Nephron progenitor cell (in vitro differentiated cells): Measurements from ENCODE around the gene NUDT21.

Source experiments
- DNase-seq: peaks from one replicate; pipeline ENCODE4 v3.0.0; 2021
- H3K27ac Mint-ChIP-seq: 2 replicates; pipeline ENCODE4 v1.8.0; 2021; ENCODE audit warnings: mild to moderate bottlenecking, moderate library complexity, mixed read lengths
- H3K27me3 Mint-ChIP-seq: 2 replicates; pipeline ENCODE4 v1.8.0; 2021; ENCODE audit warnings: mild to moderate bottlenecking, low read depth, mixed read lengths; ENCODE audit not compliant: poor library complexity
- H3K36me3 Mint-ChIP-seq: 2 replicates; pipeline ENCODE4 v1.8.0; 2021; ENCODE audit warnings: low read depth, mixed read lengths
- H3K4me1 Mint-ChIP-seq: 2 replicates; pipeline ENCODE4 v1.8.0; 2021; ENCODE audit warnings: mixed read lengths
- H3K4me3 Mint-ChIP-seq: 2 replicates; pipeline ENCODE4 v1.8.0; 2021; ENCODE audit warnings: mild to moderate bottlenecking, moderate library complexity, mixed read lengths
- H3K9me3 Mint-ChIP-seq: 2 replicates; pipeline ENCODE4 v1.8.0; 2021; ENCODE audit warnings: mild to moderate bottlenecking, moderate library complexity, mixed read lengths
- TF ChIP-seq, protein P1 (sequence below): fragments of 200-600 bp; sonication (generic); IDR thresholded peaks from 2 replicates; pipeline ENCODE4 v1.5.0; 2021; ENCODE audit warnings: antibody characterized with exemption

The NUDT21 gene

DNA sequence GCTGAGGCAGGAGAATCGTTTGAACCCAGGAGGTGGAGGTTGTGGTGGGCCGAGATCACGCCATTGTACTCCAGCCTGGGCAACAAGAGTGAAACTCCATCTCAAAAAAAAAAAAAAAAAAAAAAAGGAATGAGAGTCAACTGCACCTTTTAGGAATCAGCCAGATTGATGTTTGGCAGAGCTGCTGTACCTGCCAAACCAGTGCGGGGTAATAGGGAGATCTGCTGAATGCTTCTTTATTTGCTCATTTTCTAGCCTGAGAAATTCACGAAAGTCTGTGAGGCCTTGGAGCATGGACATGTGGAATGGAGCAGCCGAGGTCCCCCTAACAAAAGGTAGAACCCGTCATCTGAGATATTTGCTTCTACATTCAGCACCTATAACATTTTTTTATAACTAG is 18.6 kb upstream of the NUDT21 start:
- H3K9me3 Mint-ChIP-seq = no peaks in the 10 kb centered on the region
- TF ChIP-seq, protein P1, sequence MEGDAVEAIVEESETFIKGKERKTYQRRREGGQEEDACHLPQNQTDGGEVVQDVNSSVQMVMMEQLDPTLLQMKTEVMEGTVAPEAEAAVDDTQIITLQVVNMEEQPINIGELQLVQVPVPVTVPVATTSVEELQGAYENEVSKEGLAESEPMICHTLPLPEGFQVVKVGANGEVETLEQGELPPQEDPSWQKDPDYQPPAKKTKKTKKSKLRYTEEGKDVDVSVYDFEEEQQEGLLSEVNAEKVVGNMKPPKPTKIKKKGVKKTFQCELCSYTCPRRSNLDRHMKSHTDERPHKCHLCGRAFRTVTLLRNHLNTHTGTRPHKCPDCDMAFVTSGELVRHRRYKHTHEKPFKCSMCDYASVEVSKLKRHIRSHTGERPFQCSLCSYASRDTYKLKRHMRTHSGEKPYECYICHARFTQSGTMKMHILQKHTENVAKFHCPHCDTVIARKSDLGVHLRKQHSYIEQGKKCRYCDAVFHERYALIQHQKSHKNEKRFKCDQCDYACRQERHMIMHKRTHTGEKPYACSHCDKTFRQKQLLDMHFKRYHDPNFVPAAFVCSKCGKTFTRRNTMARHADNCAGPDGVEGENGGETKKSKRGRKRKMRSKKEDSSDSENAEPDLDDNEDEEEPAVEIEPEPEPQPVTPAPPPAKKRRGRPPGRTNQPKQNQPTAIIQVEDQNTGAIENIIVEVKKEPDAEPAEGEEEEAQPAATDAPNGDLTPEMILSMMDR = no peak
- no peaks in the 10 kb centered on the region for H3K4me1 Mint-ChIP-seq
- peaks cover 76% of the 10 kb centered on the region for H3K36me3 Mint-ChIP-seq
- no peaks in the 10 kb centered on the region for H3K27me3 Mint-ChIP-seq
- no peak overlapping the region for H3K4me3 Mint-ChIP-seq
- no peak for DNase-seq
- H3K27ac Mint-ChIP-seq = no peak overlapping the region

DNA sequence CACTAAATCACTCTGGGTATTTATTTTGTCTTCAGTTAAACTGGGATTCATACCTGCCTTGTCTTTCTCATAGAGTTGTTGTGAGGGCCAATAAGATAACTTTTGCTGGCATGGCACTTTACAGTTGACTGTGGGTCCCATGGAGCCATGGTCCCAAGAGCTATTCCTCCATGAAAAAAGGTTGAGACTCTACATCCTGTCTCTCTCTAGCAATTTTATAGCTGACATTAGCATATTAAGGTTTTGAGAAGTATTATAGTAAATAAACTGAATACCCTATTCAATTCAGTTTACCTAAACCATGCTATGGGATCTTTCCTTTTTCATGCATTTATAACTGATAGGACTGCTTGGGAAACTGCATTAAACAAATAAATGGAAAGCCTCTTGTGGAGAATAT is 17.7 kb upstream of the NUDT21 start:
- Mint-ChIP-seq H3K4me1 (no peaks in the 10 kb centered on the region), H3K9me3 (no peaks in the 10 kb centered on the region), H3K36me3 (peaks cover 78% of the 10 kb centered on the region), H3K27me3 (no peaks in the 10 kb centered on the region), H3K4me3 (no peak overlapping the region), H3K27ac (no peak overlapping the region)
- no peak for DNase-seq
- TF ChIP-seq, protein P1 = no peak

DNA sequence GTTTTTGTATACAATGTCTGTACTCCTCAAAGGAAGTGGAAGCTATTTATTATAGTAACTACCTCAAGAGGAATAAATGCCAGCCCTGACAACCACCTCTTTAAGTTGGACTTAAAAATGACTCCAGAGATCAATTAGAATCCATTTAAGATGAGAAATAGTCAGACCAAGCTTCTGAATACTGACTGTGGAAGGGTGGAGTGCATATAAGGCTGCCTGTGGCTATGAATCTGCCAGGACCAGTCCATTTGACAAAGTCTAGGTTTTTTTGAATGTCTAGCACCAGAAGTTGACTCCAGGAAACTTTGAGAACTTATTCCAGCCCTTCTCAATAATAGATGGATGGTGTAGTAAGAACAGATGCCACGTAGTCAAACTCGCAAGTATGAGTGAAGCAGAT is 15.2 kb upstream of the NUDT21 start:
- H3K27ac Mint-ChIP-seq = no peak overlapping the region
- no peak overlapping the region for H3K4me3 Mint-ChIP-seq
- TF ChIP-seq, protein P1 = no peak
- no peaks in the 10 kb centered on the region for H3K9me3 Mint-ChIP-seq
- H3K4me1 Mint-ChIP-seq = no peaks in the 10 kb centered on the region
- H3K36me3 Mint-ChIP-seq = peaks cover 76% of the 10 kb centered on the region
- peaks cover 2% of the 10 kb centered on the region for H3K27me3 Mint-ChIP-seq
- DNase-seq = no peak

GRCh38 chr16:56463153-56463552 is 12.0 kb upstream of the NUDT21 start:
- Mint-ChIP-seq H3K9me3 (no peaks in the 10 kb centered on the region), H3K4me1 (no peaks in the 10 kb centered on the region), H3K36me3 (peaks cover 69% of the 10 kb centered on the region), H3K27ac (no peak overlapping the region), H3K4me3 (no peak overlapping the region), H3K27me3 (peaks cover 2% of the 10 kb centered on the region)
- no peak for DNase-seq
- TF ChIP-seq, protein P1 = no peak

- no peak overlapping the region for H3K4me3 Mint-ChIP-seq
- peaks cover 2% of the 10 kb centered on the region for H3K27me3 Mint-ChIP-seq
- H3K9me3 Mint-ChIP-seq = no peaks in the 10 kb centered on the region
- peaks cover 68% of the 10 kb centered on the region for H3K36me3 Mint-ChIP-seq
- DNase-seq = no peak
- no peaks in the 10 kb centered on the region for H3K4me1 Mint-ChIP-seq
- TF ChIP-seq, protein P1 = no peak
- no peak overlapping the region for H3K27ac Mint-ChIP-seq
These were observed 11.1 kb upstream of the NUDT21 start for GRCh38 chr16:56462064-56462796.

GRCh38 chr16:56460101-56460500 is 9.0 kb upstream of the NUDT21 start:
- TF ChIP-seq, protein P1 = no peak
- Mint-ChIP-seq H3K9me3 (no peaks in the 10 kb centered on the region), H3K27ac (no peak overlapping the region), H3K27me3 (peaks cover 2% of the 10 kb centered on the region), H3K4me1 (no peaks in the 10 kb centered on the region), H3K36me3 (peaks cover 73% of the 10 kb centered on the region), H3K4me3 (no peak overlapping the region)
- DNase-seq = no peak
